SK-N-SH treated with all-trans-retinoic acid at 6 μM for 48 hours (cell line): Measurements from ENCODE around the gene WNT1.
A peak's percentile ranks its signal among the peaks of the same experiment; 100 is the strongest.

Source experiments
- ATAC-seq: fragments of 200-7000 bp; cut with Tn5 transposase; 3 replicates; pipeline ENCODE4 v1.9.1; 2020; ENCODE audit warnings: mild to moderate bottlenecking, moderate library complexity
- ARNTL ChIP-seq: fragments of 450-650 bp; formaldehyde crosslinking; IDR thresholded peaks from 2 replicates; pipeline ENCODE4 v1.5.0; 2020; ENCODE audit warnings: low read depth, mild to moderate bottlenecking, moderate library complexity, borderline replicate concordance
- BACH2 ChIP-seq: fragments of 250-450 bp; sonication (Bioruptor Pico); IDR thresholded peaks from 2 replicates; pipeline ENCODE4 v1.9.0; 2021; ENCODE audit warnings: mild to moderate bottlenecking, borderline replicate concordance
- CSDC2 ChIP-seq: fragments of 250-450 bp; sonication (Bioruptor Pico); IDR thresholded peaks from 2 replicates; pipeline ENCODE4 v1.5.0; 2020; ENCODE audit warnings: mild to moderate bottlenecking, moderate library complexity
- ESRRG ChIP-seq: fragments of 250-450 bp; sonication (Bioruptor Pico); IDR thresholded peaks from 2 replicates; pipeline ENCODE4 v1.6.1; 2021; ENCODE audit warnings: mild to moderate bottlenecking
- GLIS3 ChIP-seq: fragments of 250-450 bp; sonication (Bioruptor Pico); IDR thresholded peaks from 2 replicates; pipeline ENCODE4 v1.5.0; 2020; ENCODE audit warnings: mild to moderate bottlenecking, moderate library complexity
- OSR1 ChIP-seq: fragments of 250-450 bp; sonication (Bioruptor Pico); IDR thresholded peaks from 2 replicates; pipeline ENCODE4 v1.8.0; 2022; ENCODE audit warnings: moderate library complexity, mild to moderate bottlenecking, inconsistent platforms
- PPARA ChIP-seq: fragments of 250-450 bp; sonication (Bioruptor Pico); IDR thresholded peaks from 2 replicates; pipeline ENCODE4 v1.5.0; 2020; ENCODE audit warnings: mild to moderate bottlenecking, borderline replicate concordance
- RARB ChIP-seq: fragments of 250-450 bp; sonication (Bioruptor Pico); IDR thresholded peaks from 2 replicates; pipeline ENCODE4 v1.8.0; 2021; ENCODE audit warnings: mild to moderate bottlenecking, moderate library complexity
- SNAI2 ChIP-seq: fragments of 250-450 bp; sonication (Bioruptor Pico); IDR thresholded peaks from 2 replicates; pipeline ENCODE4 v1.5.0; 2020; ENCODE audit warnings: mild to moderate bottlenecking, moderate library complexity
- TCF4 ChIP-seq: fragments of 250-450 bp; sonication (Bioruptor Pico); IDR thresholded peaks from 2 replicates; pipeline ENCODE4 v1.8.0; 2021; ENCODE audit warnings: mild to moderate bottlenecking, moderate library complexity, borderline replicate concordance
- TOX ChIP-seq: fragments of 250-450 bp; sonication (Bioruptor Pico); IDR thresholded peaks from 2 replicates; pipeline ENCODE4 v1.8.0; 2021; ENCODE audit warnings: mild to moderate bottlenecking, moderate library complexity, borderline replicate concordance
- ZC3H10 ChIP-seq: fragments of 250-450 bp; sonication (Bioruptor Pico); IDR thresholded peaks from 2 replicates; pipeline ENCODE4 v1.5.1; 2021; ENCODE audit warnings: mild to moderate bottlenecking, moderate library complexity
- ZFP3 ChIP-seq: fragments of 250-450 bp; sonication (Bioruptor Pico); IDR thresholded peaks from 2 replicates; pipeline ENCODE4 v1.5.0; 2020; ENCODE audit warnings: mild to moderate bottlenecking, moderate library complexity
- ZFP30 ChIP-seq: fragments of 450-650 bp; formaldehyde crosslinking; IDR thresholded peaks from 2 replicates; pipeline ENCODE4 v1.5.0; 2022; ENCODE audit warnings: mild to moderate bottlenecking, moderate library complexity
- ZNF565 ChIP-seq: fragments of 450-650 bp; formaldehyde crosslinking; conservative IDR thresholded peaks from 2 replicates; pipeline ENCODE4 v1.5.0; 2020; ENCODE audit warnings: low read depth, mild to moderate bottlenecking, moderate library complexity
- TF ChIP-seq, protein P1 (sequence below): fragments of 250-450 bp; sonication (Bioruptor Pico); IDR thresholded peaks from 2 replicates; pipeline ENCODE4 v1.8.0; 2021; ENCODE audit warnings: low read depth, mild to moderate bottlenecking, moderate library complexity, borderline replicate concordance
- TF ChIP-seq, protein P2 (sequence below): fragments of 250-450 bp; sonication (Bioruptor Pico); IDR thresholded peaks from 2 replicates; pipeline ENCODE4 v1.5.1; 2020; ENCODE audit warnings: low read depth, mild to moderate bottlenecking, moderate library complexity
- TF ChIP-seq, protein P3 (sequence below): fragments of 250-450 bp; sonication (Bioruptor Pico); IDR thresholded peaks from 2 replicates; pipeline ENCODE4 v1.8.0; 2020; ENCODE audit warnings: mild to moderate bottlenecking, moderate library complexity, borderline replicate concordance
- TF ChIP-seq, protein P4 (sequence below): fragments of 250-450 bp; sonication (Bioruptor Pico); IDR thresholded peaks from 2 replicates; pipeline ENCODE4 v1.5.0; 2020; ENCODE audit warnings: mild to moderate bottlenecking, moderate library complexity
- TF ChIP-seq, protein P5 (sequence below): fragments of 250-450 bp; sonication (Bioruptor Pico); IDR thresholded peaks from 2 replicates; pipeline ENCODE4 v1.5.1; 2021; ENCODE audit warnings: mild to moderate bottlenecking, moderate library complexity

Gene WNT1

DNA sequence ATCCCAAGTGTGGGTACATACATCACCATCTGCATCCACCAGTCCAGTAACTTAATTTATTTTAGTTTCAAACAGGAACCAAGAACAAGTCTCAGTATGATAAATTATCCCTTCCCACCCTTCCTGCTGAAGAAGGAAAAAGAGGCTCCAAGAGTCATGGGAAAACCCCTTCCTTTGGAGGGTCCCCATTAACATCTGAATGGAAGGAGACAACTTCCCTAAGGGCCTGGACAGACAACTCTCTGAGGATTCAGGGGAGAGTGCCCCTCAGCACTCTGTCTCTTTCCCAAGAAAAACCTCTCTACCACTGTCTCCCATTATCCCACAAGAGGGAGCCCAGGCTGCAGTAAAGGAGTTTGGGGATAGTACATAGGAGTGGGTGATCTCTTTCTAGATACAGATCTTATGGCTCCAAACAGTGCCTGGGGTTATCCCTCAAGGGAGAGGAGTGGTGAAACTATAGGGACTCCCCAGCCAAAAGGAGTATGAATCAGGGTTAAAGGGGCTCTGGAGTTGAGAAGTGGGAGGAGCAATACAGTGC lies 12.8 kb upstream of the WNT1 start:
- ATAC-seq: peak; percentile 82
- TF ChIP-seq TCF4 (no peak), RARB (CRISPR knock-in tag) (no peak), ZC3H10 (CRISPR knock-in tag) (no peak), ZFP3 (CRISPR knock-in tag) (no peak), ZFP30 (CRISPR knock-in tag) (no peak), BACH2 (CRISPR knock-in tag) (no peak), ESRRG (CRISPR knock-in tag) (no peak), ZNF565 (CRISPR knock-in tag) (no peak), ARNTL (CRISPR knock-in tag) (no peak), GLIS3 (no peak), PPARA (CRISPR knock-in tag) (no peak), TOX (CRISPR knock-in tag) (no peak), SNAI2 (CRISPR knock-in tag) (no peak), CSDC2 (CRISPR knock-in tag) (no peak), OSR1 (CRISPR knock-in tag) (no peak)
- TF ChIP-seq, protein P1, sequence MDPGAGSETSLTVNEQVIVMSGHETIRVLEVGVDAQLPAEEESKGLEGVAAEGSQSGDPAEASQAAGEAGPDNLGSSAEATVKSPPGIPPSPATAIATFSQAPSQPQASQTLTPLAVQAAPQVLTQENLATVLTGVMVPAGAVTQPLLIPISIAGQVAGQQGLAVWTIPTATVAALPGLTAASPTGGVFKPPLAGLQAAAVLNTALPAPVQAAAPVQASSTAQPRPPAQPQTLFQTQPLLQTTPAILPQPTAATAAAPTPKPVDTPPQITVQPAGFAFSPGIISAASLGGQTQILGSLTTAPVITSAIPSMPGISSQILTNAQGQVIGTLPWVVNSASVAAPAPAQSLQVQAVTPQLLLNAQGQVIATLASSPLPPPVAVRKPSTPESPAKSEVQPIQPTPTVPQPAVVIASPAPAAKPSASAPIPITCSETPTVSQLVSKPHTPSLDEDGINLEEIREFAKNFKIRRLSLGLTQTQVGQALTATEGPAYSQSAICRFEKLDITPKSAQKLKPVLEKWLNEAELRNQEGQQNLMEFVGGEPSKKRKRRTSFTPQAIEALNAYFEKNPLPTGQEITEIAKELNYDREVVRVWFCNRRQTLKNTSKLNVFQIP (CRISPR knock-in tag): no peak
- TF ChIP-seq, protein P2, sequence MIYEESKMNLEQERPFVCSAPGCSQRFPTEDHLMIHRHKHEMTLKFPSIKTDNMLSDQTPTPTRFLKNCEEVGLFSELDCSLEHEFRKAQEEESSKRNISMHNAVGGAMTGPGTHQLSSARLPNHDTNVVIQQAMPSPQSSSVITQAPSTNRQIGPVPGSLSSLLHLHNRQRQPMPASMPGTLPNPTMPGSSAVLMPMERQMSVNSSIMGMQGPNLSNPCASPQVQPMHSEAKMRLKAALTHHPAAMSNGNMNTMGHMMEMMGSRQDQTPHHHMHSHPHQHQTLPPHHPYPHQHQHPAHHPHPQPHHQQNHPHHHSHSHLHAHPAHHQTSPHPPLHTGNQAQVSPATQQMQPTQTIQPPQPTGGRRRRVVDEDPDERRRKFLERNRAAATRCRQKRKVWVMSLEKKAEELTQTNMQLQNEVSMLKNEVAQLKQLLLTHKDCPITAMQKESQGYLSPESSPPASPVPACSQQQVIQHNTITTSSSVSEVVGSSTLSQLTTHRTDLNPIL (CRISPR knock-in tag): no peak
- TF ChIP-seq, protein P3, sequence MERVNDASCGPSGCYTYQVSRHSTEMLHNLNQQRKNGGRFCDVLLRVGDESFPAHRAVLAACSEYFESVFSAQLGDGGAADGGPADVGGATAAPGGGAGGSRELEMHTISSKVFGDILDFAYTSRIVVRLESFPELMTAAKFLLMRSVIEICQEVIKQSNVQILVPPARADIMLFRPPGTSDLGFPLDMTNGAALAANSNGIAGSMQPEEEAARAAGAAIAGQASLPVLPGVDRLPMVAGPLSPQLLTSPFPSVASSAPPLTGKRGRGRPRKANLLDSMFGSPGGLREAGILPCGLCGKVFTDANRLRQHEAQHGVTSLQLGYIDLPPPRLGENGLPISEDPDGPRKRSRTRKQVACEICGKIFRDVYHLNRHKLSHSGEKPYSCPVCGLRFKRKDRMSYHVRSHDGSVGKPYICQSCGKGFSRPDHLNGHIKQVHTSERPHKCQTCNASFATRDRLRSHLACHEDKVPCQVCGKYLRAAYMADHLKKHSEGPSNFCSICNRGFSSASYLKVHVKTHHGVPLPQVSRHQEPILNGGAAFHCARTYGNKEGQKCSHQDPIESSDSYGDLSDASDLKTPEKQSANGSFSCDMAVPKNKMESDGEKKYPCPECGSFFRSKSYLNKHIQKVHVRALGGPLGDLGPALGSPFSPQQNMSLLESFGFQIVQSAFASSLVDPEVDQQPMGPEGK: no peak
- TF ChIP-seq, protein P4, sequence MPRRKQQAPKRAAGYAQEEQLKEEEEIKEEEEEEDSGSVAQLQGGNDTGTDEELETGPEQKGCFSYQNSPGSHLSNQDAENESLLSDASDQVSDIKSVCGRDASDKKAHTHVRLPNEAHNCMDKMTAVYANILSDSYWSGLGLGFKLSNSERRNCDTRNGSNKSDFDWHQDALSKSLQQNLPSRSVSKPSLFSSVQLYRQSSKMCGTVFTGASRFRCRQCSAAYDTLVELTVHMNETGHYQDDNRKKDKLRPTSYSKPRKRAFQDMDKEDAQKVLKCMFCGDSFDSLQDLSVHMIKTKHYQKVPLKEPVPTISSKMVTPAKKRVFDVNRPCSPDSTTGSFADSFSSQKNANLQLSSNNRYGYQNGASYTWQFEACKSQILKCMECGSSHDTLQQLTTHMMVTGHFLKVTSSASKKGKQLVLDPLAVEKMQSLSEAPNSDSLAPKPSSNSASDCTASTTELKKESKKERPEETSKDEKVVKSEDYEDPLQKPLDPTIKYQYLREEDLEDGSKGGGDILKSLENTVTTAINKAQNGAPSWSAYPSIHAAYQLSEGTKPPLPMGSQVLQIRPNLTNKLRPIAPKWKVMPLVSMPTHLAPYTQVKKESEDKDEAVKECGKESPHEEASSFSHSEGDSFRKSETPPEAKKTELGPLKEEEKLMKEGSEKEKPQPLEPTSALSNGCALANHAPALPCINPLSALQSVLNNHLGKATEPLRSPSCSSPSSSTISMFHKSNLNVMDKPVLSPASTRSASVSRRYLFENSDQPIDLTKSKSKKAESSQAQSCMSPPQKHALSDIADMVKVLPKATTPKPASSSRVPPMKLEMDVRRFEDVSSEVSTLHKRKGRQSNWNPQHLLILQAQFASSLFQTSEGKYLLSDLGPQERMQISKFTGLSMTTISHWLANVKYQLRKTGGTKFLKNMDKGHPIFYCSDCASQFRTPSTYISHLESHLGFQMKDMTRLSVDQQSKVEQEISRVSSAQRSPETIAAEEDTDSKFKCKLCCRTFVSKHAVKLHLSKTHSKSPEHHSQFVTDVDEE (CRISPR knock-in tag): no peak
- TF ChIP-seq, protein P5, sequence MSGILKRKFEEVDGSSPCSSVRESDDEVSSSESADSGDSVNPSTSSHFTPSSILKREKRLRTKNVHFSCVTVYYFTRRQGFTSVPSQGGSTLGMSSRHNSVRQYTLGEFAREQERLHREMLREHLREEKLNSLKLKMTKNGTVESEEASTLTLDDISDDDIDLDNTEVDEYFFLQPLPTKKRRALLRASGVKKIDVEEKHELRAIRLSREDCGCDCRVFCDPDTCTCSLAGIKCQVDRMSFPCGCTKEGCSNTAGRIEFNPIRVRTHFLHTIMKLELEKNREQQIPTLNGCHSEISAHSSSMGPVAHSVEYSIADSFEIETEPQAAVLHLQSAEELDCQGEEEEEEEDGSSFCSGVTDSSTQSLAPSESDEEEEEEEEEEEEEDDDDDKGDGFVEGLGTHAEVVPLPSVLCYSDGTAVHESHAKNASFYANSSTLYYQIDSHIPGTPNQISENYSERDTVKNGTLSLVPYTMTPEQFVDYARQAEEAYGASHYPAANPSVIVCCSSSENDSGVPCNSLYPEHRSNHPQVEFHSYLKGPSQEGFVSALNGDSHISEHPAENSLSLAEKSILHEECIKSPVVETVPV (CRISPR knock-in tag): no peak
- TF ChIP-seq, all 23 proteins: peak for 0

DNA sequence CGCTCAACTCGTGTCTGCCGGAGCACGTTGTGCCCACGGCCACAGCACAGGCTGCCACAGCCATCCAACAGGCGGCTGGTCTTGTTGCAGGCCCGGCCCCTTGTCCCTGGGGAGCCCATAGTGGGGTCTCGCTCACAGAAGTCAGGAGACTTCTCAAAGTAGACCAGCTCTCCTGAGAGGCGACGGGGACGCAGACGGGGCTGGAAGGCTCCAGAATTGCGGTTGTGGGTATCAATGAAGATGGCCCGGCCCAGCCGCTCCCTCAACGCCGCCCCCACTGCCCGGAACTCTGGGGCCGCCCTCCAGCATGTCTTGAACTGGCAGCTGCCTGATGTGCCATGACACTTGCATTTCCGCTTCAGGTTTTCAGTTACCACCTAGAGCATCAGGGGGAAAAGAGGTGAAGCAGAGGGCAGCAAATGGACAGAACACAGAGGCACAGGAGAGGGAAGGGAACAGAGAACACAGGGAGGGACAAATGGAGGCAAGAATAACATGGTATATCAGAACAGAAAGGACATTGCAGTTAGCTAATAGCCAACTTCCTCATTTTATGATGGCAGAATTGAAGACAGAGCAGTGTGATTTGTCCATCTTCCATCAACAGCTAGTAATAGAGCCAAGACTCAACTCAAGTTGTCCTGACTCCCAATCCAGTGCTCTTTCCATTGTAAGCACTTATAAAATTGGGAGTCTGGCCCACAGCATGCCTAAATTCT lies 11.8 kb upstream of the WNT1 start:
- TF ChIP-seq CSDC2 (CRISPR knock-in tag): no peak
- TF ChIP-seq ZFP30 (CRISPR knock-in tag): no peak
- no peak for TF ChIP-seq OSR1 (CRISPR knock-in tag)
- TF ChIP-seq SNAI2 (CRISPR knock-in tag): no peak
- TF ChIP-seq ZC3H10 (CRISPR knock-in tag): no peak
- no peak for TF ChIP-seq ESRRG (CRISPR knock-in tag)
- TF ChIP-seq, all 23 proteins: peak for 0
- ATAC-seq: no peak

DNA sequence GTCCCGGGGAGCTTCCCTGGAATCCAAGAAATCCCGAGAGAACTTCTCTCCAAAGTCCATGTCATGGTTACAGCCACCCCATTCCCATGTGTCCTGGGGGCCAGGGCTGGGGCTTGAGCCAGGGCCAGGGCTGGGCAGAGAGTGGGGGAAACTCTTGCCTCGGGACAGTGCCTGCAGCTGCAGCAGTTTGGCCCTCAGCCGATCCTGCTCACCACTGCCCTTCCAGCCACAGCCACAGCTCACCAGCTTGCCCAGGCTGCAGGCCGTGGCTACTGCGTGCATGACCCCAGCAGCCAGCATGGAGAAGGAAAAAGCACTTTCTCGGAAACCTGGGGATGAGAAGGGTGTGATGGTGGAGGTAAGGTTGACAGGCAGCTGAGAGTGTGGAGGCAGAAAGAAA lies 10.1 kb upstream of the WNT1 start:
- no peak for ATAC-seq
- TF ChIP-seq BACH2 (CRISPR knock-in tag): no peak
- TF ChIP-seq, protein P2 (CRISPR knock-in tag): no peak
